Measurements from ENCODE around the gene TENM3. TPM values are rescaled to one million over a fixed set of nuclear protein-coding genes. Genes with fewer than 3 reads are reported as not detected.

Gene TENM3
- total RNA-seq, 4 donors from 2014 or later: 0.64 to 5.5 (median 2.1) TPM

- no peaks in the 10 kb centered on the region for H3K27me3 ChIP-seq
- no peak overlapping the region for H3K4me3 ChIP-seq
- H3K27ac ChIP-seq: no peak overlapping the region
- H3K9me3 ChIP-seq: no peaks in the 10 kb centered on the region
- H3K36me3 ChIP-seq: no peaks in the 10 kb centered on the region
- intact Hi-C loops (cut with DNase I): no loop called here
- TF ChIP-seq POLR2A (IDR thresholded peaks at IDR 0.05) (no peak), CTCF (IDR thresholded peaks at IDR 0.05) (no peak)
- H3K4me1 ChIP-seq: peaks cover 0 to 14% (median 0%) of the 10 kb centered on the region in 3 donors
- WGBS, 2 donors: 86 to 88% methylated on average over 5 of the region's 5 CpGs
- DNase-seq: no peak
Observed at GRCh38 chr4:182303847-182304246, 60.6 kb downstream of the TENM3 start.

- Histone ChIP-seq H3K4me1 (peaks cover 0 to 14% (median 0%) of the 10 kb centered on the region in 3 donors), H3K36me3 (no peaks in the 10 kb centered on the region), H3K27me3 (no peaks in the 10 kb centered on the region), H3K9me3 (no peaks in the 10 kb centered on the region), H3K27ac (no peak overlapping the region), H3K4me3 (no peak overlapping the region)
- no peak for DNase-seq
- TF ChIP-seq CTCF (IDR thresholded peaks at IDR 0.05) (peak in 2 of 6 experiments; percentile 11 to 16), POLR2A (IDR thresholded peaks at IDR 0.05) (no peak)
- 57 to 62% methylated on average over 4 of the region's 4 CpGs for WGBS, 2 donors
- intact Hi-C loops (cut with DNase I): no loop called here
Observed at GRCh38 chr4:182306792-182307507, 63.7 kb downstream of the TENM3 start.

- intact Hi-C loops (cut with DNase I): no loop called here
- H3K4me3 ChIP-seq: no peak overlapping the region
- TF ChIP-seq POLR2A (IDR thresholded peaks at IDR 0.05) (no peak), CTCF (IDR thresholded peaks at IDR 0.05) (no peak)
- no peaks in the 10 kb centered on the region for H3K27me3 ChIP-seq
- H3K4me1 ChIP-seq: peaks cover 0 to 14% (median 0%) of the 10 kb centered on the region in 3 donors
- H3K9me3 ChIP-seq: no peaks in the 10 kb centered on the region
- WGBS, 2 donors: 39 to 40% methylated on average over 2 of the region's 2 CpGs
- no peaks in the 10 kb centered on the region for H3K36me3 ChIP-seq
- H3K27ac ChIP-seq: no peak overlapping the region
- DNase-seq: no peak
Observed at GRCh38 chr4:182307746-182308145, 64.5 kb downstream of the TENM3 start.

- H3K36me3 ChIP-seq: no peaks in the 10 kb centered on the region
- DNase-seq: no peak
- H3K27me3 ChIP-seq: no peaks in the 10 kb centered on the region
- TF ChIP-seq CTCF (IDR thresholded peaks at IDR 0.05) (no peak), POLR2A (IDR thresholded peaks at IDR 0.05) (no peak)
- intact Hi-C loops (cut with DNase I): no loop called here
- peaks cover 0 to 13% (median 9%) of the 10 kb centered on the region in 3 donors for H3K9me3 ChIP-seq
- H3K4me3 ChIP-seq: no peak overlapping the region
- H3K27ac ChIP-seq: no peak overlapping the region
- 67 to 81% methylated on average over 1 of the region's 1 CpG for WGBS, 2 donors
- H3K4me1 ChIP-seq: peaks cover 0 to 14% (median 0%) of the 10 kb centered on the region in 3 donors
Observed at GRCh38 chr4:182309877-182310276, 66.7 kb downstream of the TENM3 start.

- intact Hi-C loops (cut with DNase I): no loop called here
- WGBS, 2 donors: 67 to 83% methylated on average over 3 to 5 of the region's 5 CpGs
- Histone ChIP-seq H3K9me3 (peaks cover 0 to 17% (median 9%) of the 10 kb centered on the region in 3 donors), H3K36me3 (no peaks in the 10 kb centered on the region), H3K27ac (no peak overlapping the region), H3K4me3 (no peak overlapping the region), H3K27me3 (no peaks in the 10 kb centered on the region), H3K4me1 (peaks cover 0 to 14% (median 0%) of the 10 kb centered on the region in 3 donors)
- no peak for TF ChIP-seq POLR2A (IDR thresholded peaks at IDR 0.05)
- no peak for TF ChIP-seq CTCF (IDR thresholded peaks at IDR 0.05)
- DNase-seq: no peak
Observed at GRCh38 chr4:182310316-182310715, 67.1 kb downstream of the TENM3 start.

Measured in esophagus squamous epithelium (tissue), 5 donors.